Pericardium fibroblast (primary cell): ENCODE data around the gene UNC119B. TPM values are rescaled to one million over a fixed set of nuclear protein-coding genes. Genes with fewer than 3 reads are reported as not detected.

Source experiments
- total RNA-seq: library from RNA; depleted of rRNA; stranded (reverse); fragments of >200 nt; gene quantifications from 2 replicates; pipeline ENCODE4 v1.2.3, GENCODE V29; 2015

The UNC119B gene
- 16.8 and 19.5 TPM in 2 replicates for total RNA-seq

GRCh38 chr12:120710031-120710804 lies at the start of gene UNC119B:
UNC119B (plus strand) TSS chr12:120710458; CDS start chr12:120710475, 17 bp downstream.

GRCh38 chr12:120686690-120687577 lies 23.3 kb upstream of the UNC119B start, which contains the start of gene MLEC:
MLEC (plus strand) TSS chr12:120687149; CDS start chr12:120687297, 148 bp downstream.

GRCh38 chr12:120725659-120726509 lies 15.6 kb downstream of the UNC119B start, which contains the start of gene ACADS:
ACADS (plus strand) TSS chr12:120725826; CDS start chr12:120725886, 60 bp downstream.

Other genes starting within 250 kb of the UNC119B start
- 56.5 and 77.6 TPM in 2 replicates for gene SRSF9, start 240.7 kb upstream of the UNC119B start, total RNA-seq
- gene DYNLL1, start 214.3 kb upstream of the UNC119B start, total RNA-seq: 221 and 450 TPM in 2 replicates
- 24.6 and 27.4 TPM in 2 replicates for gene COQ5, start 181.3 kb upstream of the UNC119B start, total RNA-seq
- gene RNF10, start 176.1 kb upstream of the UNC119B start, total RNA-seq: 115 and 123 TPM in 2 replicates
- 26.3 and 29.8 TPM in 2 replicates for gene POP5, start 129.1 kb upstream of the UNC119B start, total RNA-seq
- gene CABP1, start 69.8 kb upstream of the UNC119B start, total RNA-seq: 0.82 and 4.2 TPM in 2 replicates
- gene MLEC, start 23.3 kb upstream of the UNC119B start, total RNA-seq: 52.5 and 61.4 TPM in 2 replicates
- gene ACADS, start 15.4 kb downstream of the UNC119B start, total RNA-seq: 13.9 and 15.2 TPM in 2 replicates
- 8.8 and 14.9 TPM in 2 replicates for gene SPPL3, start 193.9 kb downstream of the UNC119B start, total RNA-seq